Activated CD4-positive, alpha-beta T cell treated with anti-CD3 and anti-CD28 coated beads, Interleukin-2, amount 50 U/mL, for 1 hour (primary cell): Measurements from ENCODE around the gene SNAI1.
"Not testable (repeated sequence)": the region's sequence is repeated elsewhere in the genome, so short reads cannot be mapped to it uniquely, and the experiment has no call there.

Experiments used
- DNase-seq: peaks from one replicate; pipeline ENCODE4 v3.0.0-alpha.2; 2020

Gene SNAI1

GRCh38 chr20:49964964-49965780 is 17.6 kb upstream of the SNAI1 start:
- DNase-seq = no peak

GRCh38 chr20:49965781-49966305 is 16.9 kb upstream of the SNAI1 start:
- no peak for DNase-seq

DNA sequence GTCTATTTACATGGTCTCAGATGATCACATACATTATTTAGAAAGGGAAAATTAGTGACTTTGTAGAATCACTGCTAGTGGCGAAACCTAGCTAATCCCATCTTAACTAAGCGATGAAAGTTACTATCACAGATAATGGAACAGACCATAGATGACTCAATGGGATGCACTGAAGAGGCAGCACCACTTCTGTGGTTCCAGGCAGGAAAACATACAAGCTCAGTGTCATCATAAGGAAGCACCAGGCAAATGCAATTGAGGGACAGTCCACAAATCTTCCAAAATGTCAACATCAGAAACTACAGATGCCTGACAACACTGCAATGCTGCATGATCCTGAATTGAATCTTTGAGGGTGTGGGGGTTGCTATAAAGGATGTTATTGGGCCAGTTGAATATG is 15.9 kb upstream of the SNAI1 start:
- no peak for DNase-seq

- DNase-seq = no peak
Measured at GRCh38 chr20:49969234-49969633, 13.5 kb upstream of the SNAI1 start.

DNA sequence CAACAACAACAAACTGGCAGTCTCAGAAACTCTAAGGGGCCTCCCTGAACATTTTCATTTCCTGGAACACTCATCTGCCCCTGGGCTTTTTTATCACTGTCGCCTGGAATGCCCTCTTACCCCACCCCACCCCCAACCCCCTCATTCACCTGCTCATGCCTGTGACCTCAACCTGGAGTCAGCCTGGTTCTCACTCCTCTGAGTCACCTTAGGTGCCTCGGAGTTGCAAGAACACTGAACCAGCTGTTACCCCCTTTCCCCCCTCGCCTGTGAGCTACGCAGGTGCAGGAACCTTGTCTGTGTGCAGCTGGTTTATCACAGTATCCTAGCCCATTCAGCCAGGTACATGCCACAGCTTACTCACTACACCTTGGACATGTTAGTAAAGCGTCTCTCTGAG is 12.8 kb upstream of the SNAI1 start:
- no peak for DNase-seq

DNA sequence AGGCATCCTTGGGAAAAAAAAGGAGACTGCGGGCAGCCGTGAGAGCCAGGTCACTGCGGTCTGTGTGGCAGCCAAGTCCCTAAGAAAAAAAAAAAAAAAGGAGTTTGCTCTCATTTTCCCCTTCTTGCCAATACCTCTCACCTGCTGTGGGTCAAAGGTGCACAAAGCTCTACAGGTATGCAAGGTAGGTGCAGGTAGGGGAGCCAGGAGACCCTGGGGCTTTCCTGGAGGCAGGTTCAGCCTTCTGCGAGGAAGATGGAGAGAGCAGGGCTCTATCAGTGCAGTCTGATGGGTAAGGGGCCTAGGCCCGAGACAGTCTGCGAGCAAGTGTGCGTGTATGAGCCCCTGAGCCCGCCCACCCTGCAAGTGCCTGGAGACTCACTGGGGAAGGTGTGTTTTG is 12.3 kb upstream of the SNAI1 start:
- no peak for DNase-seq

DNA sequence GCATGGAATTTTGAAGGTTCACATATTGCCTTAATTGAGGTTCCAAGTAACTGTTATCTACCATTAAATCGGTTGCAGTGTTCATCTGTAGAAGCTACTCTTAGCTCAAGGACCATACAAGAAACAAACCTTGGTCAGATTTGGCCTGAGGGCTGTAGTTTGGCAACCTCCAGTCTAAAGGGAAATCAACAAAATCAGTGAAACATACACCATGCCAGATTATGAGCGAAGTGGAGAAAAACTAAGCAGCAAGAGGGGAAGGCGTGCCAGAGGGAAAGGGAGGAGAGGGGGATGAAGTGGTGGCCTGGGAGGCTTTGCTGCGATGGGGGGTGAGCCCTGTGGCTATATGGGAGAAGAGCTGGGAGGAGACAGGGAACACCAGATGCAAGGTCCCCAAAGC is 8.8 kb upstream of the SNAI1 start:
- DNase-seq = no peak

DNA sequence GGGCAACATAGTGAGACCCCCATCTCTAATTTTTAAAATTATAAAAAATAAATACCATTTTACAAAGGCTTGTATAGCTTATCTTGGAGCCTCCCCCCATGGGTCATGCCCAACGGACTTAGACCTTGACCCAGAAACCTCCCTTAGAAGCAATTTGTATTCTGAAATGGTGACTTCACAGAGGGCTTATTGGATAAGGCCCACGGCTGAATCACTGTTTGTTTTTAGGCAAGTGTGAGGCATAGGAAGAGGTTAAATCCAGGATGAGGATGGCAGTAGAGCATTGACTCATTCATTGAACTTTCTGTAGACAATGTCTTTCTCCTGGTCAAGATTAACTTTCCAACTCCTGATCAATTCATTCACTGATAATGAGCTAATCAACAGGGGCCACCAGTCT is 6.2 kb upstream of the SNAI1 start:
- no peak for DNase-seq

DNA sequence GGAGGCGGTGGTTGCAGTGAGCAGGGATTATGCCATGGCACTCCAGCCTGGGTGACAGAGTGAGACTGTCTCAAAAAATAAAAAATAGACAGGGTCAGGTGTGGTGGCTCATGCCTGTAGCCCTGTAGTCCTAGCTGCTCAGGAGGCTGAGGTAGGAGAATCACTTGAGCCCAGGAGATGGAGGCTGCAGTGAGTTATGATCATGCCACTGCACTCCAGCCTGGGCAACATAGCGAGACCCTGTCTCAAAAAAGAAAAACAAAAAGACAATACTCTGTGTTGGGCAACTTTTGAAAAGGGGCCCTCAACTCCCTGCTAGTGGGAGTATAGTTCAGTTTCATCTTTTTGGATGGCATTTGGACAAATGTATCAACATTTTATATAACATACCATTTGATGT is 5.0 kb upstream of the SNAI1 start:
- not testable (repeated sequence) for DNase-seq

DNA sequence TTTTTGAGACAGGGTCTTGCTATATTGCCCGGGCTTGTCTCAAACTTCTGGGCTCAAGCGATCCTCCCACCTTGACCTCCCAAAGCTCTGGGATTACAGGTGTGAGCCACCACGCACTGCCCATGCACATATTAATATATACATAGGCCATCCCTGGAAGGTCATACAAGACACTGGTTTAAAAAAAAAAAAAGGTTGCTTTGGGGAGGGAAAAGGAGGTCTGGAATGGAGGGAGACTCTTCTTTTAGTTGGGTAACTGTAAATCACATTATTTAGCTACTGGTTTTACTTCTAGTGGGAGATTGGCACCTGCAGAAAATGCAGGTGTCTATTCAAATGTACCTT is 4.1 kb upstream of the SNAI1 start:
- no peak for DNase-seq

DNA sequence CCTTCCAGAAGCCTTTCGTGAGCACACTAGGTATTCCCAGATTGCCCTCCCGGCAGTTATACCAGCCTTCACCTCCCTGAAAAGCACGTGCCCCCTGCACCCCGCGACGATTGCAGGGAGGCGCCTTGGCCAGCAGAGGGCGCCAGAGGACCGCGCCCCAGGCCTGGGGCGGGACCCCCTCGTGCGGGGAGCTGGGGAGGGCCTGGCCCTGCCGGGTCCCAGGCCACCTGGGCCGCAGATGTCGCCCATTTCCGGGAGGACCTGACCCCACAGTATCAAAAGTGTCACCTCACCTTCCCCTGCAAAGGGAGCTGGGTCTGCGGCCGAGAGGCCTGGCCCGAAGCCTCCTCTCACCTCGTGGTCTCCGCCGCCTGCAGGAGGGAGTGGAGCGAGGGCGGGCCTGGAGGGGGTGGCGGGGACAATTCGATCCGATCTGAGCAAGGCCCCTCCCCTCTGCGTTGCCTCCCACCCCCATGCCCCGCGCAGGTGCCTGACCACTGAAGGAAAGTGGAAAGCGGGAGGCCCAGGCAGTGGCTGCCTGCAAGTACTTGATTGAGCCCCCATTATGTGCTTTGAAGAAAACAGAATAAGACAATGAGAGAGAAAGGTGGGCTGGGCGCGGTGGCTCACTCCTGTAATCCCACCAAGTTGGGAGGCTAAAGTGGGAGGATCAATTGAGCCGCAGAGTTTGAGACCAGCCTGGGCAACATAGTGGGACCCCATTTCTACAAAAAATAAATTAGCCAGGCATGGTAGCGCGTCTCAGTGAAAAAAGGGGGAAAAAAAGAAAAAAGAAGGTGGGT is 3.5 kb upstream of the SNAI1 start:
- DNase-seq = peak; percentile 60

DNA sequence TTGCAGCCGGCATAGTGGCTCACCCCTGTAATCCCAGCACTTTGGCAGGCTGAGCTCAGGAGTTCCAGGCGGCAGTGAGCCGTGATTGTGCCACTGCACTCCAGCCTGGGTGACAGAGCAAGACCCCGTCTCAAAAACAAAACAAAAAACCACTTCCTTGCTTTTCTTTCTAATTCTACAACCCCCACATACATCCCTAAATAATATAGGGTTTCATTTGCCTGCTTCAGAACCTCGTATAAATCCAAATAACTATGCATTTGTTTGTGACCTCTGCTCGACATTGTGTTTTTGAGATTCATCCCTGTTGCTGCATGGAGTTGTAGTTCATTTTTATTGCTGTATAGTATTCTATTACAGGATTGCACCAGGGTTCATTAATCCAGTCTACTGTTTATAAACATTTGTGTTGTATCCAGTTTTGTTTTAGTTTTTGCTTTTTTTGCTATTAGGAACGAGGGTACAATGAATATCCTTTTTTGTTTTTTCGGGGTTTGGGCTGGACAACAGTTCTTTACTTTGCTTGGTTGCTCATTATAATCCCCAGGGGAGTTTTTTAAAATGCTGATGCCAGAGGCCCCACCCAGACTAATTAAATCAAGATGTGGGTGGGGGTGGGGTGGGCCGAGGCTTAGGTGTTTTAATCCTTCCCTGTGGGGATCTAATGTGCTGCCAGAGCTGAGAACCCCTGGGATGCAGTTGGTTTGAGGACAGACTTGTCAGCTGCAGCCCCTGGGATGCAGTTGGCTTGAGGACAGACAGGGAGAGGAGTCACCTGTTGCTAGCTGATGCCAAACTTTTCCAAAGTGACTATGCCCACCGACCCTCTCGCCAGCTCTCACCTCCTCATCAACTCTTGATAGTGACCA is 2.4 kb upstream of the SNAI1 start:
- DNase-seq = no peak

- no peak for DNase-seq
Measured at GRCh38 chr20:49981218-49982071, 1.3 kb upstream of the SNAI1 start.

GRCh38 chr20:49982072-49982345 is 771 bp upstream of the SNAI1 start:
- no peak for DNase-seq

- DNase-seq = no peak
Measured at GRCh38 chr20:49983123-49983847, 505 bp downstream of the SNAI1 start.

GRCh38 chr20:49983848-49984408 is 1.1 kb downstream of the SNAI1 start:
- no peak for DNase-seq

GRCh38 chr20:49984426-49985153 is 1.8 kb downstream of the SNAI1 start:
- no peak for DNase-seq

DNA sequence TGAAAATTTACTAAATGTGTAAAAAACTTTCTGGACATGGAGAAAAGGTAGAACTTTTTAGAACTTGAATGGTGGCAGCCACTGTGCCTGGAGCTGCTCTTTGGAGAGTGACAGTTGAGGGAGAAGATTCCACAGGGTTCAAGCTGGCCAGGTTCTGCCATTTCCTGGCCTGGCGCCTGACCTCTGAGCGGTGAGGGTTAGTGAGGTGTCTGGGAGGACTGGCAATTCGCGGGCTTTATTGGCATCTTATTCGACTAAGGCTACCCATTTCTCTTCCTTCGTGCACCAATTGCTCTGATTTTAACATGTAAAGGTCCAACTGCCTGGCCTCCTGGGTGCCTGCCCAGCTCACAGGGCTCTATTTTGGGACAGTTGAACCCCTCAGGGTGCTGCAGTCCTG is 2.4 kb downstream of the SNAI1 start:
- DNase-seq = no peak

DNA sequence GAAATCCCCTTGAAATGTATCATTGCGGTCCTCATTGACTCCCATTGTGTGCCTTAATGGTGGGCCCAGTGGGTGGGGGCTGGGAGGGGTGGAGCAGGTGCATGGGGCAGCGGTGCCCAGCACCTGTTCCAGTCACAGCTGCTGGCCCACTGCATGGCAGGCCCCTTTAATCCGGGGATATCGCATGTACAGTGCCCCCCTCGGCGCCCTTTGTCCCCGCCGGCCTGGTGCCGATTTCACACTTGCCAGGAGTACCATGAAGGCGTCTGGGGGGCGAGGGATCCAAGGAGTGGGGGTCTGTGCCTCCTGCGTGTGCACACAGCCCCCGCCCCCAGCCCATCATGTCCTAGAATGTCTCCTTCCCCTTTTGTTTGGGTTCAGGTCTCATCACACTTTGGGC is 2.8 kb downstream of the SNAI1 start:
- no peak for DNase-seq

GRCh38 chr20:49986049-49986448 is 3.3 kb downstream of the SNAI1 start:
- no peak for DNase-seq
